Measurements from ENCODE around the gene JAKMIP2. TPM values are rescaled to one million over a fixed set of nuclear protein-coding genes. Genes with fewer than 3 reads are reported as not detected.

Gene JAKMIP2
- total and polyA plus RNA-seq, 8 donors = 0.19 to 2.6 (median 0.67) TPM

DNA sequence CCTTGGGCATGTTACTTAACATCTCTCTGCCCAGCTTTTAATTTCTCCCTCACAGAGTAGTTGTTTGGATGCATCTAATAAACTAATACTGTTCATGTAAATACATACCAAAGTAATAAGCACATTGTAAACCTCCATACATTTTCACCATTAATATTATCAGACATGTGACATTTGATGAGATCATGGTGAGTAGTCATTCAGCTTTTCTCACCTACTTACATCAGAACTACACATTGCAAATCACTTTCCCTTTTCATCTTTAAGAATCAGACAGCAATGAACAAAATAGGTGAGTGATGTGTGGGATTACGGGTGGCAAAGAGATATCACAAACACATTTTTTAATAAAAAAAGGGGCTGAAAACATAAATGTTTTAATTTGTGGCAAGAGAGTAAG is 89.3 kb downstream of the JAKMIP2 start:
- 81 to 82% methylated on average over 1 of the region's 1 CpG for WGBS, 2 donors
- Histone ChIP-seq H3K27me3 (no peaks in the 10 kb centered on the region), H3K27ac (no peak overlapping the region), H3K4me3 (no peak overlapping the region), H3K9me3 (no peaks in the 10 kb centered on the region), H3K4me1 (peaks cover 0 to 6% (median 0%) of the 10 kb centered on the region in 3 donors), H3K36me3 (no peaks in the 10 kb centered on the region)
- intact Hi-C loops (cut with DNase I) = no loop called here
- TF ChIP-seq, protein P1, sequence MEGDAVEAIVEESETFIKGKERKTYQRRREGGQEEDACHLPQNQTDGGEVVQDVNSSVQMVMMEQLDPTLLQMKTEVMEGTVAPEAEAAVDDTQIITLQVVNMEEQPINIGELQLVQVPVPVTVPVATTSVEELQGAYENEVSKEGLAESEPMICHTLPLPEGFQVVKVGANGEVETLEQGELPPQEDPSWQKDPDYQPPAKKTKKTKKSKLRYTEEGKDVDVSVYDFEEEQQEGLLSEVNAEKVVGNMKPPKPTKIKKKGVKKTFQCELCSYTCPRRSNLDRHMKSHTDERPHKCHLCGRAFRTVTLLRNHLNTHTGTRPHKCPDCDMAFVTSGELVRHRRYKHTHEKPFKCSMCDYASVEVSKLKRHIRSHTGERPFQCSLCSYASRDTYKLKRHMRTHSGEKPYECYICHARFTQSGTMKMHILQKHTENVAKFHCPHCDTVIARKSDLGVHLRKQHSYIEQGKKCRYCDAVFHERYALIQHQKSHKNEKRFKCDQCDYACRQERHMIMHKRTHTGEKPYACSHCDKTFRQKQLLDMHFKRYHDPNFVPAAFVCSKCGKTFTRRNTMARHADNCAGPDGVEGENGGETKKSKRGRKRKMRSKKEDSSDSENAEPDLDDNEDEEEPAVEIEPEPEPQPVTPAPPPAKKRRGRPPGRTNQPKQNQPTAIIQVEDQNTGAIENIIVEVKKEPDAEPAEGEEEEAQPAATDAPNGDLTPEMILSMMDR (IDR thresholded peaks at IDR 0.05) = no peak
- FAIRE-seq (no peak), DNase-seq (no peak), ATAC-seq (no peak)

DNA sequence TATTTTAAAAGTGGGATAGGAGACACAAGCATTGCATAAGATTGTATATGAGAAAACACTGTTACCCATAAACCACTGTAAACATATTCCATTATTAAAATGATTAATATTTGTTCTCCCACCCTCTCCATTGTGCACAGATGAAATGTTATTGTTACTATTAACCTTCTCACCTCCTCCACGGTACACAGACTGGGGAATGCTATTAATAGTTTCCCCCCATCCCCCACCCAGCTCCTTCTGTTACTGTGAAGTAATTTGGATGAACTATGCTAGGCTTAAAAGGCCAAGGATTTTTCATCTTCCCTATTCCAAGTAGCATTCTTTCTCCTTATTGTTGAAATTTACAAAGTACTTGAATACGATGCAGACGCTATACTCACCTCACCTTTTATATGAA is 91.4 kb downstream of the JAKMIP2 start:
- Histone ChIP-seq H3K9me3 (no peaks in the 10 kb centered on the region), H3K27ac (no peak overlapping the region), H3K4me1 (peaks cover 0 to 6% (median 0%) of the 10 kb centered on the region in 3 donors), H3K27me3 (no peaks in the 10 kb centered on the region), H3K4me3 (no peak overlapping the region), H3K36me3 (no peaks in the 10 kb centered on the region)
- 62% methylated on average over 3 of the region's 3 CpGs for WGBS, 2 donors
- intact Hi-C loops (cut with DNase I) = no loop called here
- TF ChIP-seq, protein P1 (IDR thresholded peaks at IDR 0.05) = no peak
- FAIRE-seq (no peak), ATAC-seq (no peak), DNase-seq (no peak)

DNA sequence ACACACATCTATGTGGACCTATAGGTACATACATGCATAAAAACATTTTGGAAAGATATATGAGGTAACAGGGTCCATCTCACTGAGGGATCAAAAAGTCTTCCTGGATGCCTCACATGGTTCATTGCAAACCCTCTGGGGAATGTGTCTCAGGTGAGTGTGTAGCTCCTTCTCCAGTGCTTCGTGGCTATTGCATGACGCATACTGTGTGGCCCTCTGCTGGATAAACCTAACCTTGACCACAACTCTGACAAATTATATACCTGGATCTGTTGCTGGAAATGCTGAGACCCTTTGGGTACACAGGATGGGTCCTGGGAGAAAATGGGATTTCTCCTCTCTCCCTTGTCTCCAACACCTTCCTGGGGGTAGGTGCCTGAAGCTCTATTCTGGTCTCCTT is 91.9 kb downstream of the JAKMIP2 start:
- DNase-seq (peak in 1 of 6 donors; percentile 16), FAIRE-seq (no peak)

DNA sequence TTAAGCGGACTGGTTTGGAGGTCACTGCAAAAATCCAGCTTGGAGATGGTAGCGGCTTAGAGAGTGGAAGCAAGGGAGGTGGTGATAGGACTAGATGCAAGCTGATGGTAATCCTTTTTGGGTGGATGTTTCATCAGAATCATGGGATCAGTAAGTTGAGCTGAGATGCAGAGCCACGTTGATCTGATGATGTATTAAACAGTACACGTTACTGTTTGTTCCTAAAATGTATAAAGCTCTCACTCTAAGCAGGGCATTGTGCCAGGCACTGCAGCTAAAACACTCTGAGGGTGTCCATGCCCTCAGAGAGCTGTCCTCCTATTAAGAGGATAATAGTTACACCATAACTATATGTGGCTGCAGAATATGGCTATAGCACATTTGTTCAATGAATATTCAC is 93.1 kb downstream of the JAKMIP2 start:
- no peaks in the 10 kb centered on the region for H3K4me1 ChIP-seq
- no peak overlapping the region for H3K27ac ChIP-seq
- no peaks in the 10 kb centered on the region for H3K36me3 ChIP-seq
- no peaks in the 10 kb centered on the region for H3K27me3 ChIP-seq
- WGBS, 2 donors = 70 to 76% methylated on average over 4 of the region's 4 CpGs
- no peak overlapping the region for H3K4me3 ChIP-seq
- TF ChIP-seq, protein P1 (IDR thresholded peaks at IDR 0.05) = no peak
- DNase-seq (no peak), FAIRE-seq (no peak), ATAC-seq (no peak)
- H3K9me3 ChIP-seq = no peaks in the 10 kb centered on the region
- intact Hi-C loops (cut with DNase I) = no loop called here

More for the DNA sequence above, 91.9 kb downstream of the JAKMIP2 start:
- intact Hi-C loops (cut with DNase I) = no loop called here
- Histone ChIP-seq H3K27me3 (no peaks in the 10 kb centered on the region), H3K27ac (no peak overlapping the region), H3K4me1 (peaks cover 0 to 6% (median 0%) of the 10 kb centered on the region in 3 donors), H3K36me3 (no peaks in the 10 kb centered on the region), H3K4me3 (no peak overlapping the region), H3K9me3 (no peaks in the 10 kb centered on the region)
- TF ChIP-seq, protein P1 (IDR thresholded peaks at IDR 0.05) = no peak
- WGBS, 2 donors = 34 to 36% methylated on average over 2 of the region's 2 CpGs
- peak in 2 of 4 donors; percentile 72 to 78 for ATAC-seq

DNA sequence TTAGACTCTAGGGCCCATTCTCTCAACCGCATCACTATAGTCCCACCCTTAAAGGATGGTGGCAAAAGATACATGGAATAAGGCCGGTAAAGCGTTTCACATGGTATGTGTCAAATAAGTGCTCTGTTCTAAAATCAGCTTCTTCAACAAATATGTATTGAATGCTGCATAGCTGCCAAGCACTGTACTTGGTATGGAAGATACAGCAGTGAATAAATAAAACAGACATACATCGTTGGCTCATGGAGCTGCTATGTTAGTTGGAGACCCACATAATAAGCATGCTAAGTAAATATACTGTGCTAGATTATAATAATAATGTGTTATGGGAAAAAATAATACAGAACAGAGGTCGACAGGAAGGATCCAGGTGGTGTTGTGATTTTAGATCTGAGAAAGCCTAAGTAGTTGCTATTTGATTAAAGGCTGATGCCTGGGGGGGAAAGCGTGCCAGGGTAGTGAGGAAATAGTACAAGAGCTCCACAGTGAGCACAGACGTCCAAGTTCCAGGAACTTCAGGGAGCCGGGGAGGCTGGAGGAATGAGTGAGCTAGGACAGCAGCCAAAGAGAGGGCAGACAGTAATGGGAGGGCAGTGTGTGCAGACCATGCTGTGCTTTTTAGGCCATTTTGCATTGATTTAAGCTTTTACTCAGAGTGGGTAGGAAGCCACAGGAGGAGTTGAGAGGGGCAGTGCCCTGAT is 93.7 kb downstream of the JAKMIP2 start:
- Histone ChIP-seq H3K27ac (peak overlapping the region in 1 of 4 donors; percentile 1), H3K36me3 (no peaks in the 10 kb centered on the region), H3K4me3 (no peak overlapping the region), H3K4me1 (no peaks in the 10 kb centered on the region), H3K9me3 (no peaks in the 10 kb centered on the region), H3K27me3 (no peaks in the 10 kb centered on the region)
- intact Hi-C loops (cut with DNase I) = no loop called here
- DNase-seq = peak in 2 of 6 donors; percentile 7 to 21
- WGBS, 2 donors = 43 to 45% methylated on average over 8 of the region's 8 CpGs
- ATAC-seq = peak; percentile 38 to 80 (median 62)
- FAIRE-seq = no peak
- TF ChIP-seq, protein P1 (IDR thresholded peaks at IDR 0.05) = no peak
